ENCODE data around the gene ZNF385B. TPM values are rescaled to one million over a fixed set of nuclear protein-coding genes. Genes with fewer than 3 reads are reported as not detected.

ZNF385B gene
- total and polyA plus RNA-seq, 3 donors from 2014 or later = 28.1 to 40.3 (median 37.4) TPM

DNA sequence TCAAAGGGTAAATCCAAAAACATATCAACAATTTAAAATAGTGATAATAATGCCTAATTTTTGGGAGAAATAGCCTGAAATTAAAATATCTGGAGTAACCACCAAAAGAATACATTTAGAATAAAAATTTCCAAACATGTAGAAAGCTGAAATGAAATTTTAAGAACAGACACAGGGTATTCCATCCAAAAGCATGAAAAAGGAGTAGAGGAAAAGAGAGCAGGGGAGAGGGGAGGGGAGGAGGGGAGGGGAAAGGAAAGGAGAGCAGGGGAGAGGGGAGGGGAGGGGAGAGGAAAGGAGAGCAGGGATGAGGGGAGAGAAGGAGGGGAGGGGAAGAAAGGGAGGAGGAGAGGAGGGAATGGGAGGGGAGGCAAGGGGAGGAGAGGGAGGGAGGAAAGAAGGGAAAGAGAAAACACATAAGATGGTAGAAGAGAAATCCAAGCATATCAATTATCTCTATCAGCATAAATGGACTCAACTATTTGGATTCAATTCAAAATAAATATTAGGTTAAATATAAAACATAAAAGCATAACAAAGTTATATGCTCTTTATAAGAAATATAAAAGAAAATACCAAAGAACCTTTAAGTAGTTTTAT is 141.1 kb downstream of the ZNF385B start:
- TF ChIP-seq POLR2A (IDR thresholded peaks at IDR 0.05) (no peak), CTCF (IDR thresholded peaks at IDR 0.05) (no peak)
- DNase-seq = no peak
- H3K4me3 ChIP-seq = no peak overlapping the region
- H3K27me3 ChIP-seq = no peaks in the 10 kb centered on the region
- intact Hi-C loops (cut with DNase I; ENCODE audit: low total_unique reads) = no loop called here
- no peaks in the 10 kb centered on the region for H3K36me3 ChIP-seq (ENCODE audit: low read depth, missing control alignments)
- H3K9me3 ChIP-seq = no peaks in the 10 kb centered on the region
- H3K27ac ChIP-seq = no peak overlapping the region
- H3K4me1 ChIP-seq = no peaks in the 10 kb centered on the region

DNA sequence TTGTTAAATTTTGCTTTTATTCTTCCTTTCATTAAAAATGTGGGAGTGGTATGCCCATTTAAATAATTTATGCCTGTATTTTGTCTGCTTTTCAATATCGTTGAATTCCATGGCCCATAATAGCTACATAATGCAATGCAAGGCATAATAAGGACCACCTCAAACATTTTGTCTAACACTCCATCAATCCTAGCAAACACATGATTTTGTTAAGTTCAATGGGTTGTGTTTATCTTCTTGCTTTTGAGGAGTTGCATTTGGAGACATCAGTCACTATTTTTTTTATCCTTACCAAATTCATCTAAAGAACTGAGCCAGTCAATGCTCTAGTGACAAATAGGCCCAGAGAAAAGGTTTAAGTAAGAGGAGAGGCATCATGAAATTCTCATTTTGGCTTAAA is 145.5 kb downstream of the ZNF385B start:
- H3K9me3 ChIP-seq = no peaks in the 10 kb centered on the region
- intact Hi-C loops (cut with DNase I; ENCODE audit: low total_unique reads) = no loop called here
- TF ChIP-seq CTCF (IDR thresholded peaks at IDR 0.05) (no peak), POLR2A (IDR thresholded peaks at IDR 0.05) (no peak)
- H3K27me3 ChIP-seq = no peaks in the 10 kb centered on the region
- H3K4me1 ChIP-seq = no peaks in the 10 kb centered on the region
- H3K27ac ChIP-seq = no peak overlapping the region
- H3K4me3 ChIP-seq = no peak overlapping the region
- no peaks in the 10 kb centered on the region for H3K36me3 ChIP-seq (ENCODE audit: low read depth, missing control alignments)
- WGBS, 2 donors = 89 to 93% methylated on average over 1 of the region's 1 CpG
- no peak for DNase-seq

GRCh38 chr2:179715196-179715595 is 146.2 kb downstream of the ZNF385B start:
- H3K27ac ChIP-seq = no peak overlapping the region
- intact Hi-C loops (cut with DNase I; ENCODE audit: low total_unique reads) = no loop called here
- no peaks in the 10 kb centered on the region for H3K4me1 ChIP-seq
- no peak for TF ChIP-seq POLR2A (IDR thresholded peaks at IDR 0.05)
- no peak for TF ChIP-seq CTCF (IDR thresholded peaks at IDR 0.05)
- no peak overlapping the region for H3K4me3 ChIP-seq
- 82 to 83% methylated on average over 1 of the region's 1 CpG for WGBS, 2 donors
- DNase-seq = no peak
- H3K36me3 ChIP-seq (ENCODE audit: low read depth, missing control alignments) = no peaks in the 10 kb centered on the region
- H3K27me3 ChIP-seq = no peaks in the 10 kb centered on the region
- no peaks in the 10 kb centered on the region for H3K9me3 ChIP-seq

DNA sequence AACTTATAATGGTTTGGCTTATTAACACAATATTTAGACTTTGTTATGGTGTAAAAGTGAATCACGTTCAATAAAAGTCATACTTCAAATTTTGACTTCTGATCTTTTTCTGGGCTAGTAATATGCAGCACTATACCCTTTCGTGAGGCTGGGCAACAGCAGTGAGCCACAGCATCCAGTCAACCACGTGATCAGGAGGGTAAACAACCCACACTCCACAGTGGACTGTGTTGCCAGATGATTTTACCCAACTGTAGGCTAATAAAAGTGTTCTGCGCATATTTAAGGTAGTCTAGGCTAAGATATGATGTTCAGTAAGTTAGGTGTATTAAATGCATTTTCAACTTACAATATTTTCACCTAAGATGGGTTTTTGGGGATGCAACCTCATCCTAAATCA is 148.6 kb downstream of the ZNF385B start:
- DNase-seq = no peak
- intact Hi-C loops (cut with DNase I; ENCODE audit: low total_unique reads) = no loop called here
- H3K27ac ChIP-seq = no peak overlapping the region

More for the DNA sequence above, 148.6 kb downstream of the ZNF385B start:
- WGBS, 2 donors = 88 to 90% methylated on average over 4 of the region's 4 CpGs
- Histone ChIP-seq H3K9me3 (no peaks in the 10 kb centered on the region), H3K4me3 (no peak overlapping the region), H3K36me3 (ENCODE audit: low read depth, missing control alignments) (no peaks in the 10 kb centered on the region), H3K27me3 (no peaks in the 10 kb centered on the region), H3K4me1 (no peaks in the 10 kb centered on the region)
- TF ChIP-seq CTCF (IDR thresholded peaks at IDR 0.05) (no peak), POLR2A (IDR thresholded peaks at IDR 0.05) (no peak)
